Effector memory CD8-positive, alpha-beta T cell (primary cell): ENCODE results near the gene SLCO2A1.

ENCODE experiments used
- ATAC-seq: fragments of 150-1000 bp; cut with Tn5 transposase; replicated peaks from 2 replicates; pipeline ENCODE4 v1.10.0; 2021; ENCODE audit warnings: mild to moderate bottlenecking, moderate library complexity
- DNase-seq, 3 experiments: peaks; one replicate each; pipeline ENCODE4 v3.0.0; 2021
- H3K27ac Mint-ChIP-seq, 2 donors: one replicate each; pipeline ENCODE4 v1.8.0; 2022; ENCODE audit warnings: mild to moderate bottlenecking in 2 of 2, mixed read lengths in 2 of 2, moderate library complexity in 2 of 2
- H3K27me3 Mint-ChIP-seq, 2 donors: one replicate each; pipeline ENCODE4 v1.8.0; 2022; ENCODE audit warnings: mixed read lengths in 2 of 2
- H3K36me3 Mint-ChIP-seq: one replicate; pipeline ENCODE4 v1.8.0; 2022; ENCODE audit warnings: mild to moderate bottlenecking, moderate library complexity, mixed read lengths; ENCODE audit not compliant: insufficient read depth
- H3K4me1 Mint-ChIP-seq, 2 donors: one replicate each; pipeline ENCODE4 v1.8.0; 2022; ENCODE audit warnings: low read depth in 2 of 2, mixed read lengths in 2 of 2
- H3K4me3 Mint-ChIP-seq, 2 donors: one replicate each; pipeline ENCODE4 v1.8.0; 2022; ENCODE audit warnings: mild to moderate bottlenecking in 2 of 2, mixed read lengths in 2 of 2, moderate library complexity in 2 of 2
- H3K9me3 Mint-ChIP-seq, 2 donors: one replicate each; pipeline ENCODE4 v1.8.0; 2022; ENCODE audit warnings: mixed read lengths in 2 of 2

Gene SLCO2A1

GRCh38 chr3:134035836-134036235 lies 6.1 kb upstream of the SLCO2A1 start:
- H3K4me3 Mint-ChIP-seq = no peak overlapping the region
- H3K27ac Mint-ChIP-seq = no peak overlapping the region
- H3K4me1 Mint-ChIP-seq = no peaks in the 10 kb centered on the region
- no peak for DNase-seq
- ATAC-seq = no peak
- no peaks in the 10 kb centered on the region for H3K36me3 Mint-ChIP-seq
- peaks cover 27 to 54% of the 10 kb centered on the region in 2 donors for H3K27me3 Mint-ChIP-seq
- no peaks in the 10 kb centered on the region for H3K9me3 Mint-ChIP-seq

- Mint-ChIP-seq H3K4me3 (no peak overlapping the region), H3K4me1 (peaks cover 0 to 3% of the 10 kb centered on the region in 2 donors), H3K27ac (no peak overlapping the region), H3K36me3 (no peaks in the 10 kb centered on the region), H3K9me3 (no peaks in the 10 kb centered on the region), H3K27me3 (peaks cover 37 to 61% of the 10 kb centered on the region in 2 donors)
- DNase-seq = no peak
- no peak for ATAC-seq
These were observed 4.5 kb upstream of the SLCO2A1 start for GRCh38 chr3:134034005-134034785.

GRCh38 chr3:134033315-134033996 lies 3.7 kb upstream of the SLCO2A1 start:
- ATAC-seq = no peak

GRCh38 chr3:134031348-134031915 lies 1.7 kb upstream of the SLCO2A1 start:
- Mint-ChIP-seq H3K27ac (no peak overlapping the region), H3K9me3 (peaks cover 0 to 3% of the 10 kb centered on the region in 2 donors), H3K36me3 (no peaks in the 10 kb centered on the region), H3K4me3 (no peak overlapping the region), H3K27me3 (peaks cover 50 to 80% of the 10 kb centered on the region in 2 donors), H3K4me1 (peaks cover 2 to 3% of the 10 kb centered on the region in 2 donors)
- no peak for DNase-seq
- no peak for ATAC-seq

More at GRCh38 chr3:134033315-134033996, 3.7 kb upstream of the SLCO2A1 start:
- H3K27ac Mint-ChIP-seq = no peak overlapping the region
- H3K4me1 Mint-ChIP-seq = peaks cover 2 to 3% of the 10 kb centered on the region in 2 donors
- no peak for DNase-seq
- H3K36me3 Mint-ChIP-seq = no peaks in the 10 kb centered on the region
- H3K27me3 Mint-ChIP-seq = peaks cover 41 to 63% of the 10 kb centered on the region in 2 donors
- H3K4me3 Mint-ChIP-seq = no peak overlapping the region
- no peaks in the 10 kb centered on the region for H3K9me3 Mint-ChIP-seq

- DNase-seq (no peak), ATAC-seq (no peak)
- H3K4me1 Mint-ChIP-seq = peaks cover 2 to 3% of the 10 kb centered on the region in 2 donors
- no peaks in the 10 kb centered on the region for H3K36me3 Mint-ChIP-seq
- H3K27me3 Mint-ChIP-seq = peaks cover 55 to 82% of the 10 kb centered on the region in 2 donors
- peak overlapping the region; percentile 44 to 48 for H3K4me3 Mint-ChIP-seq
- no peak overlapping the region for H3K27ac Mint-ChIP-seq
- H3K9me3 Mint-ChIP-seq = peaks cover 0 to 3% of the 10 kb centered on the region in 2 donors
These were observed 938 bp upstream of the SLCO2A1 start for GRCh38 chr3:134030379-134031347.

- H3K4me3 Mint-ChIP-seq = peak overlapping the region; percentile 15 to 44
- no peak overlapping the region for H3K27ac Mint-ChIP-seq
- ATAC-seq (no peak), DNase-seq (no peak)
- peaks cover 0 to 3% of the 10 kb centered on the region in 2 donors for H3K9me3 Mint-ChIP-seq
- H3K36me3 Mint-ChIP-seq = no peaks in the 10 kb centered on the region
- peaks cover 55 to 87% of the 10 kb centered on the region in 2 donors for H3K27me3 Mint-ChIP-seq
- peaks cover 2 to 3% of the 10 kb centered on the region in 2 donors for H3K4me1 Mint-ChIP-seq
These were observed 430 bp downstream of the SLCO2A1 start for GRCh38 chr3:134029256-134029733.

GRCh38 chr3:134028486-134029255 lies 1.1 kb downstream of the SLCO2A1 start:
- peaks cover 0 to 3% of the 10 kb centered on the region in 2 donors for H3K9me3 Mint-ChIP-seq
- H3K4me1 Mint-ChIP-seq = peaks cover 2 to 3% of the 10 kb centered on the region in 2 donors
- H3K4me3 Mint-ChIP-seq = peak overlapping the region in 1 of 2 donors; percentile 15
- DNase-seq = no peak
- H3K27me3 Mint-ChIP-seq = peaks cover 55 to 81% of the 10 kb centered on the region in 2 donors
- no peak overlapping the region for H3K27ac Mint-ChIP-seq
- ATAC-seq = no peak
- H3K36me3 Mint-ChIP-seq = no peaks in the 10 kb centered on the region

GRCh38 chr3:134027631-134028030 lies 2.1 kb downstream of the SLCO2A1 start:
- Mint-ChIP-seq H3K4me3 (no peak overlapping the region), H3K27me3 (peaks cover 45 to 71% of the 10 kb centered on the region in 2 donors), H3K4me1 (peaks cover 2 to 3% of the 10 kb centered on the region in 2 donors), H3K9me3 (peaks cover 0 to 3% of the 10 kb centered on the region in 2 donors), H3K27ac (no peak overlapping the region), H3K36me3 (no peaks in the 10 kb centered on the region)
- DNase-seq (no peak), ATAC-seq (no peak)

- no peak for DNase-seq
- Mint-ChIP-seq H3K27me3 (peaks cover 12 to 26% of the 10 kb centered on the region in 2 donors), H3K4me3 (no peak overlapping the region), H3K4me1 (peaks cover 0 to 4% of the 10 kb centered on the region in 2 donors), H3K27ac (no peak overlapping the region), H3K9me3 (no peaks in the 10 kb centered on the region), H3K36me3 (no peaks in the 10 kb centered on the region)
- no peak for ATAC-seq
These were observed 9.5 kb downstream of the SLCO2A1 start for GRCh38 chr3:134020135-134020680.

- no peak overlapping the region for H3K27ac Mint-ChIP-seq
- no peak overlapping the region for H3K4me3 Mint-ChIP-seq
- DNase-seq (no peak), ATAC-seq (no peak)
- peaks cover 12 to 33% of the 10 kb centered on the region in 2 donors for H3K27me3 Mint-ChIP-seq
- H3K4me1 Mint-ChIP-seq = peaks cover 0 to 4% of the 10 kb centered on the region in 2 donors
- no peaks in the 10 kb centered on the region for H3K36me3 Mint-ChIP-seq
- H3K9me3 Mint-ChIP-seq = no peaks in the 10 kb centered on the region
These were observed 10.9 kb downstream of the SLCO2A1 start for GRCh38 chr3:134018850-134019249.

GRCh38 chr3:134018406-134018805 lies 11.3 kb downstream of the SLCO2A1 start:
- no peak for DNase-seq
- Mint-ChIP-seq H3K9me3 (no peaks in the 10 kb centered on the region), H3K36me3 (no peaks in the 10 kb centered on the region), H3K27me3 (peaks cover 12 to 35% of the 10 kb centered on the region in 2 donors), H3K27ac (no peak overlapping the region), H3K4me3 (no peak overlapping the region), H3K4me1 (peaks cover 0 to 4% of the 10 kb centered on the region in 2 donors)
- ATAC-seq = no peak

- H3K27ac Mint-ChIP-seq = no peak overlapping the region
These were observed 12.2 kb downstream of the SLCO2A1 start for GRCh38 chr3:134017490-134017889.

More at GRCh38 chr3:134017490-134017889, 12.2 kb downstream of the SLCO2A1 start:
- peaks cover 12 to 44% of the 10 kb centered on the region in 2 donors for H3K27me3 Mint-ChIP-seq
- no peak overlapping the region for H3K4me3 Mint-ChIP-seq
- DNase-seq (no peak), ATAC-seq (no peak)
- peaks cover 0 to 4% of the 10 kb centered on the region in 2 donors for H3K4me1 Mint-ChIP-seq
- H3K36me3 Mint-ChIP-seq = no peaks in the 10 kb centered on the region
- no peaks in the 10 kb centered on the region for H3K9me3 Mint-ChIP-seq
